T-helper 2 cell treated with Interferon-gamma antibody and Interleukin-4, amounts not matched to agents 100 ng/mL and 5 ng/mL, for 36 hours (primary cell): ENCODE results near the gene DGCR6L. TPM values are rescaled to one million over a fixed set of nuclear protein-coding genes. Genes with fewer than 3 reads are reported as not detected.
"Not testable (repeated sequence)": the region's sequence is repeated elsewhere in the genome, so short reads cannot be mapped to it uniquely, and the experiment has no call there.

Source experiments
- intact Hi-C: fragments of 100-400 bp; cut with micrococcal nuclease; formaldehyde crosslinking; loops from one replicate; pipeline ENCODE4 v1.15.1; 2023
- total RNA-seq: library from RNA; stranded (reverse); gene quantifications from 2 replicates; pipeline ENCODE4 v1.2.3, GENCODE V29; 2022

Gene DGCR6L
- total RNA-seq, 1 donor from 2014 or later = 53.3 TPM

- intact Hi-C loops = not testable (repeated sequence)
Observed at GRCh38 chr22:20277936-20278635, 41.8 kb downstream of the DGCR6L start.

GRCh38 chr22:20276468-20276867 is 43.4 kb downstream of the DGCR6L start:
- intact Hi-C loops = no loop called here

GRCh38 chr22:20275836-20276235 is 44.0 kb downstream of the DGCR6L start:
- intact Hi-C loops = no loop called here

- intact Hi-C loops = not testable (repeated sequence)
Observed at GRCh38 chr22:20275325-20275724, 44.5 kb downstream of the DGCR6L start.

- intact Hi-C loops = not testable (repeated sequence)
Observed at GRCh38 chr22:20274374-20274773, 45.5 kb downstream of the DGCR6L start.

GRCh38 chr22:20273758-20274181 is 46.1 kb downstream of the DGCR6L start:
- intact Hi-C loops = no loop called here

- intact Hi-C loops = no loop called here
Observed at GRCh38 chr22:20272700-20273099, 47.2 kb downstream of the DGCR6L start.

- intact Hi-C loops = no loop called here
Observed at GRCh38 chr22:20272174-20272573, 47.7 kb downstream of the DGCR6L start.

GRCh38 chr22:20271114-20271994 is 48.5 kb downstream of the DGCR6L start:
- intact Hi-C loops = no loop called here

- intact Hi-C loops = not testable (repeated sequence)
Observed at GRCh38 chr22:20270190-20271113, 49.4 kb downstream of the DGCR6L start.

- intact Hi-C loops = not testable (repeated sequence)
Observed at GRCh38 chr22:20269673-20270072, 50.2 kb downstream of the DGCR6L start.

- intact Hi-C loops = not testable (repeated sequence)
Observed at GRCh38 chr22:20269201-20269600, 50.7 kb downstream of the DGCR6L start.

- intact Hi-C loops = loop anchor here (1.0 kb wide), 1 partner anchor 111 kb away; no protein-coding TSS in a partner anchor
Observed at GRCh38 chr22:20268279-20269012, 51.4 kb downstream of the DGCR6L start, which contains the start of gene RTN4R. TSS of gene RTN4R (minus strand) at chr22:20268318. CDS start at chr22:20268092, 226 bp downstream.

GRCh38 chr22:20267441-20268278 is 52.2 kb downstream of the DGCR6L start:
- intact Hi-C loops = loop anchor here (1.0 kb wide), 1 partner anchor 110 kb away; no protein-coding TSS in a partner anchor

- intact Hi-C loops = not testable (repeated sequence)
Observed at GRCh38 chr22:20266667-20267440, 53.0 kb downstream of the DGCR6L start.

- intact Hi-C loops = not testable (repeated sequence)
Observed at GRCh38 chr22:20265772-20266666, 53.8 kb downstream of the DGCR6L start.

GRCh38 chr22:20264614-20265452 is 55.0 kb downstream of the DGCR6L start:
- intact Hi-C loops = no loop called here
